Epithelial cell of esophagus (primary cell): ENCODE results near the gene C10orf105.

ENCODE experiments used
- DNase-seq: peaks from one replicate; pipeline ENCODE4 v3.0.0; 2010; ENCODE audit warnings: low read depth
- H3K4me3 ChIP-seq: 2 replicates; pipeline ENCODE4 v1.5.1; 2011; ENCODE audit warnings: mild to moderate bottlenecking, low read length, control low read depth
- CTCF ChIP-seq: IDR thresholded peaks from 2 replicates; pipeline ENCODE4 v1.5.1; 2011; ENCODE audit warnings: low read depth, mild to moderate bottlenecking, low read length, control low read depth, inconsistent platforms; ENCODE audit not compliant: insufficient read depth; ENCODE audit errors: missing control alignments

C10orf105 gene

GRCh38 chr10:71746344-71747037, 26.9 kb upstream of the C10orf105 start:
- no peak for TF ChIP-seq CTCF
- no peak overlapping the region for H3K4me3 ChIP-seq
- no peak for DNase-seq

GRCh38 chr10:71745664-71746250, 26.2 kb upstream of the C10orf105 start:
- no peak overlapping the region for H3K4me3 ChIP-seq
- TF ChIP-seq CTCF = no peak
- no peak for DNase-seq

- no peak for TF ChIP-seq CTCF
- no peak overlapping the region for H3K4me3 ChIP-seq
- no peak for DNase-seq
Measured at GRCh38 chr10:71744897-71745663, 25.5 kb upstream of the C10orf105 start.

GRCh38 chr10:71743866-71744265, 24.3 kb upstream of the C10orf105 start:
- no peak for DNase-seq
- no peak for TF ChIP-seq CTCF
- H3K4me3 ChIP-seq = no peak overlapping the region

- no peak for TF ChIP-seq CTCF
- H3K4me3 ChIP-seq = no peak overlapping the region
- DNase-seq = no peak
Measured at GRCh38 chr10:71743089-71743838, 23.7 kb upstream of the C10orf105 start.

GRCh38 chr10:71742301-71743088, 22.9 kb upstream of the C10orf105 start:
- TF ChIP-seq CTCF = no peak
- no peak overlapping the region for H3K4me3 ChIP-seq
- DNase-seq = no peak
